ENCODE measurements around the gene TMEM101.
"Not testable (repeated sequence)": the region's sequence is repeated elsewhere in the genome, so short reads cannot be mapped to it uniquely, and the experiment has no call there.

Gene TMEM101

GRCh38 chr17:43974382-43975266 lies 40.1 kb downstream of the TMEM101 start:
- no peak for FAIRE-seq

DNA sequence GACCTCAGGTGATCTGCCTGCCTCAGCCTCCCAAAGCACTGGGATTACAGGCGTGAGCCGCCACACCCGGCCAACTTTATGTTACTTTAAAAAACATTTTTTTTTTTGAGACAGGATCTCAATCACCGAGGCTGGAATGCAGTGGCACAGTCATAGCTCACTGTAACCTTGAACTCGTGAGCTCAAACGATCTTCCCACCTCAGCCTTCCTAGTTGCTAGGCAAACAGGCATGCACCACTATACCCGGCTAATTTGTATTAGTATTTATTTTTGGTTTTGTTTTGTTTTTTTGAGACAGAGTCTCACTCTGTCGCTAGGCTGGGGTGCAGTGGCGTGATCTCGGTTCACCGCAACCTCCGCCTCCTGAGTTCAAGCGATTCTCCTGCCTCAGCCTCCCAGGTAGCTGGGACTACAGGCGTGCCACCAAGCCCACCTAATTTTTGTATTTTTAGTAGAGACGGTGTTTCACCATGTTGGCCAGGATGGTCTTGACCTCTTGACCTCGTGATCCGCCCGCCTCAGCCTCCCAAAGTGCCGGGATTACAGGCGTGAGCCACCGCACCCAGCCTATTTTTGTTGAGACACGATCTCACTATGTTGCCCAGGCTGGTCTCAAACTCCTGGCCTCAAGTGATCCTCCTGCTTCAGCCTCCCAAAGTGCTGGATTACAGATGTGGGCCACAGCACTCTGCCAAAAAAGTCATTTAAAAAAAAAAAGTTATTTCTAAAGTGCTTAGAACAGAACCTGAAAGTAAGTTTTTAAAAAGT lies 42.1 kb downstream of the TMEM101 start:
- not testable (repeated sequence) for FAIRE-seq

DNA sequence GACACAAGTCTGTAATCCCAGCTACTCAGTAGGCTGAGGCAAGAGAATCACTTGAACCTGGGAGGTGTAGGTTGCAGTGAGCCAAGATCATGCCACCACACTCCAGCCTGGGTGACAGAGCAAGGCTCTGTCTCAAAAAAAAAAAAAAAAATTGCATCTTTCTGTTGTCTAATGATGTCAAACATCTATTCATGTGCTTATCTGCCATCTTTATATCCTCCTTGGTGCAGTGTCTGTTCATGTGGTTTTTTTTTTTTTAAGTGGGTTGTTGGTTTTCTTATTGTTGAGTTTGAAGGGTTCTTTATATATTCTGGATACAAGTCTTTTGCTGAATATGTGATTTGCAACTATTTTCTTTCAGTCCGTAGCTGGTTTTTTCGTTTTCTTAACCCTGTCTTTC lies 43.3 kb downstream of the TMEM101 start:
- not testable (repeated sequence) for FAIRE-seq

GRCh38 chr17:43970366-43970765 lies 44.4 kb downstream of the TMEM101 start:
- FAIRE-seq: no peak

DNA sequence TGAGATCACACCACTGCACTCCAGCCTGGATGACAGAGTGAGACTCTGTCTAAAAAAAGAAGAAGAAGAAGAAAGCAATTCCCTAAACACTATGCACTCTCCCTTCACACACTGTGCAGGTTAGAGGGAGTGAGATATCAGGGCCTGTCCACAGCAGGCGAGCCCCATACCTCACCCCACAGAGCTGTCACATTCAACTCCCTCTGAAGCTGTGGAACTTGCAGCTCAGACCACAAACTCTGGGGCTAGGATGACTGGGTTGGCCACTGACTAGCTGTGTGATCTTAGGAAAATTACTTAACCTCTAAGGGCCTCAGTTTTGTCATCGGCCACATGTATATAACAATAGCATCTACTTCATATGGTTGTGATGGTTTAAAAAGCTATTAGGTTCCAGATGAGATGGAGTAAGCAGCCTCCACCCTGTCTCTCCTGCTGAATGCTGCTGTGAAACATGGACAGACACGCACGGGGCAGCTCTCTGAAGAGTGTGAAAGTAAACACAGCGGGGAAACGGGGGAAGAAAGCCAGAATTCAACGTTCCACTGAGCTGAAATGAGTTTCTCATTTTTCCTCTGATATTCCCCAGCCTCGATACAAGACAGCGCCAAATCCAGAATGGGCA lies 47.4 kb downstream of the TMEM101 start:
- no peak for FAIRE-seq

GRCh38 chr17:43966276-43966675 lies 48.5 kb downstream of the TMEM101 start:
- FAIRE-seq: no peak

DNA sequence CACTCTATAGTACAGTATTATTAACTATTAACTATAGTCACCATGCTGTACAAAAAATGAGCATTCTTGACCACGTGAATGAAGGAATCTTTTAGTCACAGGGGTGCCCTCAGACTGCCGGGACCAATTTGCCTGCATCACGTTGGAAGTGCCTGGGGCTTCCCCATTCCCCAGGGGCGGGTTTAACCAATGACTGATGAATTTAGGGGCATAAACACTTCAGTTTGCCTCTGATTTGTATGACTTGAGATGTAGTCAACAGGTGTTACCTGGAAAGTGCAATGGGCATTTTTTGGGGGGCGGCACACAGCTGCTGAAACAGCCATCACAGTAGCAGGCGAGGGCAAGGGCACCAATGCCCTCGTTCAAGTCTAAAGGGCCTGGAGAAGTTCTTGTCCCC lies 52.3 kb downstream of the TMEM101 start:
- no peak for FAIRE-seq

DNA sequence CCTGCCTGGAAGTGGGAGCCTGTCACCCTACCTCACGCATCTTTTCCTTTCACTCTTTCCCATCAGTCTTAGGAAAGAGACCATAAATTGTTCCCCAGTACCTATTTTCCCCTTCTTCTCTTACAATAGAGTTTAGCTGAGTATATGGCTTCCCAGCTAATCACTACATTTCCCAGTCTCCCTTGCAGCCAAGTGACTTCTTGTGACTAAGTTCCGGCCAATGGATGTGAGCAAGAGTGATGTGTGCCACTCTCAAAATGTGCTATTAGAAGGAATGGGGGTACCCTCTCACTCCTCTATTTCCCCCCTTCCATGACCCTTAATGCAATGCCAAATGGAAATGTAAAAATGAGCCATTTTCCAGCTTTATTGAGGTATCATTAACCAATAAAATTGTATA lies 52.8 kb downstream of the TMEM101 start:
- FAIRE-seq: no peak

DNA sequence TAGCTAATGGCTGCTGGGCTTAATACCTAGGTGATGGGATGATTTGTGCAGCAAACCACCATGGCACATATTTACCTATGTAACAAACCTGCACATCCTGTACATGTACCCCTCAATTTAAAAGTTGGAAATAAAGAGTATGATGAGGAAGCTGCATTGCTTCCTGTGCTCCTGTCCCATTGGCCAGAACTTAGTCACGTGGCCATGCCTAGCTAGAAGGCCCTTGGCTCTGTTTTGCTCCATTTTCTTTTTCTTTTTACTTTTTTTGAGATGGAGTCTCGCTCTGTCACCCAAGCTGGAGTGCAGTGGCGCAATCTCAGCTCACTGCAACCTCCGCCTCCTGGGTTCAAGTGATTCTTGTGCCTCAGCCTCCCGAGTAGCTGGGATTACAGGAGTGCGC lies 53.5 kb downstream of the TMEM101 start:
- not testable (repeated sequence) for FAIRE-seq
